Ureter (tissue), 1 donor: ENCODE results near the gene SMARCC1. TPM values are rescaled to one million over a fixed set of nuclear protein-coding genes. Genes with fewer than 3 reads are reported as not detected.
"Not testable (repeated sequence)": the region's sequence is repeated elsewhere in the genome, so short reads cannot be mapped to it uniquely, and the experiment has no call there.

Experiments
- DNase-seq: peaks from one replicate; pipeline ENCODE4 v3.0.0-alpha.2; 2020; ENCODE audit warnings: low spot score
- total RNA-seq: library from RNA; stranded (reverse); gene quantifications from one replicate; pipeline ENCODE4 v1.2.4, GENCODE V29; 2023
- donor health status: DM: yes; HTN: yes; CAD: no.

The SMARCC1 gene
- 110 TPM for total RNA-seq

GRCh38 chr3:47781685-47782445 is at the start of gene SMARCC1:
Gene SMARCC1, minus strand, starts transcription at chr3:47781893. Its CDS starts 96 bp downstream, at chr3:47781797.
- DNase-seq, result peak; percentile 98

- DNase-seq, result not testable (repeated sequence)
Observed at GRCh38 chr3:47829482-47829881, 47.8 kb upstream of the SMARCC1 start.

DNA sequence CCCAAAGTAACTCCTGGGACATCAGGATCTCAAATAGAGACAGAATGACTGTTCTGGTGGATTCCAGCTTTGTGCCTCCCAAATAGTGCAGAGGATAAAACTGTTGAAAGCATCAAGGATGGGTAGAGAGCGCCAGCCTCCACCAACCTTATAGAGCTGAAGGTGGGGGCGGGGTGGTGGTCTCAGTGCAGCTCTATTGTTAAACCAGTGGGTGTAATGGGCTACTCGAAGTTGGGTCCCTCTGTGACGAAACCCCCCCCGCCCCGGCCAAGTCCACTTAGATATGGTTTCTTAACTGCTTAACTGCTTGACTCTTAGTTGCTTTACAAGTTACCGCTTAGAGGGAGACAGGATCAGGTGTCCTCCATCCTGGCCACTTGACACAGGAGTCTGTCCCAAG is 43.9 kb upstream of the SMARCC1 start:
- no peak for DNase-seq

GRCh38 chr3:47824541-47825473 is 43.1 kb upstream of the SMARCC1 start:
- DNase-seq, result peak; percentile 71

- no peak for DNase-seq
Observed at GRCh38 chr3:47817609-47818008, 35.9 kb upstream of the SMARCC1 start.

GRCh38 chr3:47813551-47814177 is 32.0 kb upstream of the SMARCC1 start:
- DNase-seq, result no peak

GRCh38 chr3:47804577-47804976 is 22.9 kb upstream of the SMARCC1 start:
- no peak for DNase-seq

GRCh38 chr3:47803480-47804025 is 21.9 kb upstream of the SMARCC1 start:
- no peak for DNase-seq

DNA sequence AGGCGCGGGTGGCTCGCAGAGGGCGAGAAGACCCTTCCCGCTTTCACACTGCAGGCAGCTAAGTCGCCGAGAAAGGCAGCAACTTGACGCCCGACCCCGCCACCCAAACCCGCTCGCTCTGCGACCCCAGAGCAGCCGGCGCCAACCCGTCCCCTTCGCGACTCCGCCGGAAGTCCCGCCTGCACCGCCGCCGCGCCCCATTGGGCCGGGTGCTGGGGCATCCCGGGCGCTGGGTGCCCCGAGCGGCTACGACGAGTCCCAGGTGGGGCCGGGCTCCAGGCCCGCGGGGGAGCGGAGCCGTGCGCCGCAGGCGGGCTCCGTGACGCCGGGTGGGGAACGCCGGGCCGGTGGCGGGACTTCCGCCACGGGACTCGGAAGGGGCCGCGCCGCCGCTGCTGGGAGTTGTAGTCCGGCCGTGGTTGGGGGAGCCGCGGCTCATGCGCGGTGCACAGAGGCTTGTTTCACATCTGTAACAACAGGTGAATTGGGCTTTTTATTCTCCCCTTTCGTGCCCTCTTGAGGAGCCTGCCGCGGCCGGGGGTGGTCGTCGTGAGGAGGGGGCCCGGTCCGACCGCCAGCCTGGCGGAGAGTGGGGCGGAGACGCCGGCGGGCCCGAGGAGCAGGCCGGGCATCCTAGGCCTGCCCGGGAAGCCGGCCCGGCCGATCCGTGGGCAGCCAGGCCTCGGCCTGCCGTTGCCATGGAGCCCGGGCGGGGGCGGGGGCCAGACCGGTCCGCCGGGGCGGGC is 21.2 kb upstream of the SMARCC1 start, which contains the start of gene DHX30:
DHX30 (plus strand) TSS at position 405 of the 746 bp plus-strand sequence. CDS start 7,546 bp downstream, outside the sequence.
- peak; percentile 88 for DNase-seq

GRCh38 chr3:47799733-47800132 is 18.0 kb upstream of the SMARCC1 start:
- no peak for DNase-seq

- DNase-seq, result no peak
Observed at GRCh38 chr3:47794544-47794943, 12.9 kb upstream of the SMARCC1 start.

GRCh38 chr3:47792699-47793098 is 11.0 kb upstream of the SMARCC1 start:
- DNase-seq, result no peak

DNA sequence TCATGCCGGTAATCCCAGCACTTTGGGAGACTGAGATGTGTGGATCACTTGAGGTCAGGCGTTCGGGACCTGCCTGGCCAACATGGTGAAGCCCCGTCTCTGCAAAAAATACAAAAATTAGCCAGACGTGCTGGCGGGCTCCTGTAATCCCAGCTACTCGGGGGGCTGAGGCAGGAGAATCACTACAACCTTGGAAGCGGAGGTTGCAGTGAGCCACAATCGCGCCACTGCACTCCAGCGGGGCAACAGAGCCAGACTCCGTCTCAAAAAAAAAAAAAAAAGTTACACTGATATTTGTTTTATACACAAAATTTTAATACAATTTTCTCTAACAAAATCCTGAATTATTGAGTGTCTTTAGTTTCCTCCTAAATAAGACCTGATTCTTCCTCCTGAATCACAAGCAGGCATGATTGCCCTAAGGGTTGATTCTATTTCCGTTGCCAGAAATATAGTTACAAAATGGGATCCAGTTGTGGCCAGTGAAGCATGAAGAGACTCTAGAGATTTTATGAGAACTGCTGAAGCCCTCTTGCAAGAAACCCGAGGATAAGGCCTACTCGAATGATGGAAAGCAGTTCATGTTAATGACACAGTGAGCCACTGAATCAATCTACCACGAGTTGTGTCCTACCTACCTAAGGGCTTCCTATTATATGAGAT is 9.6 kb upstream of the SMARCC1 start:
- no peak for DNase-seq

DNA sequence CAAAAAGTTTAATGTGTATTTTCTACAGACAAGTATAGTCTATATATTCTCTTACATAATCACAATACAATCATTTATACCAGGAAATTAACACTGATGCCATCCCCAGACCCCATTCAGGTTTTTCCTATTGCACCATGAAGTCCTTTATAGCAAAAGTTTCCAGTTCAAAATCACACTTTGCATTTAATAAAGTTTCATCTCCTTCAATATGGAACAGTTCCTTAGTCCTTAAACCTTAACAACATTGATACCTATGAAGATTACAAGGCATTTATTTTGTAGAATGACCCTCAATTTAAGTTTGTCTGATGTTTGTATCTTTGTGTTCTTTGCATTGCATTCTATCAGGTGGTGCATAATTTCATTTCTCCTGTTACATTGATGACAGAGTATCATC is 2.0 kb upstream of the SMARCC1 start:
- DNase-seq, result no peak

GRCh38 chr3:47782446-47783308 is 984 bp upstream of the SMARCC1 start:
- no peak for DNase-seq

GRCh38 chr3:47780741-47781684 is 680 bp downstream of the SMARCC1 start:
- peak; percentile 63 for DNase-seq

- DNase-seq, result no peak
Observed at GRCh38 chr3:47778746-47779145, 2.9 kb downstream of the SMARCC1 start.

DNA sequence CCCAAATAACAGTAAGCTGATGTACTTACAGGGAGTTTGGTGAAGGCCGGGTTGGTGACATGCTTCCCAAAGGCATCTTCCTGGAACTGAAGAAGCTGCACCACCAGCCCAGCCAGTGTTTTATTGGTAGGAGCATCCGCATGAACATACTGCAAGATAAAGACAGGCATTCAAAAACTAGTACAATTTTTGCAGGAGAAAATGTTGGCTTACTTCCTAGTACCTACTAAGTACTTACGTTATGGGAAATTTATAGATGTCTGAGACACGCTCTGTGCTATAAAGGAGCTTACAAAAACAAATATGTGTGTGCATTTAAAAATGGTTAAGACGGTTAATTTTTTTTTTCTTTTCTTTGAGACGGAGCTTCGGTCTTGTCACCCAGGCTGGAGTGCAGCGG is 8.9 kb downstream of the SMARCC1 start:
- no peak for DNase-seq
